ENCODE results near the gene TMEM132C.

TMEM132C gene

GRCh38 chr12:128288357-128288756 is 21.4 kb downstream of the TMEM132C start:
- DNase-seq (ENCODE audit: low read depth in 2 of 2) = no peak

- no peak for DNase-seq (ENCODE audit: low read depth in 2 of 2)
These were observed 21.9 kb downstream of the TMEM132C start for GRCh38 chr12:128288896-128289295.

GRCh38 chr12:128290938-128291337 is 24.0 kb downstream of the TMEM132C start:
- DNase-seq (ENCODE audit: low read depth in 2 of 2) = no peak

- no peak for DNase-seq (ENCODE audit: low read depth in 2 of 2)
These were observed 31.2 kb downstream of the TMEM132C start for GRCh38 chr12:128298091-128298748.

- DNase-seq (ENCODE audit: low read depth in 2 of 2) = no peak
These were observed 38.4 kb downstream of the TMEM132C start for GRCh38 chr12:128305336-128305892.

GRCh38 chr12:128307791-128308190 is 40.8 kb downstream of the TMEM132C start:
- DNase-seq (ENCODE audit: low read depth in 2 of 2) = no peak

- no peak for DNase-seq (ENCODE audit: low read depth in 2 of 2)
These were observed 45.7 kb downstream of the TMEM132C start for GRCh38 chr12:128312661-128313060.

- DNase-seq (ENCODE audit: low read depth in 2 of 2) = no peak
These were observed 47.0 kb downstream of the TMEM132C start for GRCh38 chr12:128313931-128314330.

GRCh38 chr12:128314611-128315010 is 47.6 kb downstream of the TMEM132C start:
- no peak for DNase-seq (ENCODE audit: low read depth in 2 of 2)

GRCh38 chr12:128316078-128316477 is 49.1 kb downstream of the TMEM132C start:
- DNase-seq (ENCODE audit: low read depth in 2 of 2) = no peak

GRCh38 chr12:128316973-128317526 is 50.1 kb downstream of the TMEM132C start:
- DNase-seq (ENCODE audit: low read depth in 2 of 2) = no peak

- no peak for DNase-seq (ENCODE audit: low read depth in 2 of 2)
These were observed 51.4 kb downstream of the TMEM132C start for GRCh38 chr12:128318341-128318740.

GRCh38 chr12:128318946-128319345 is 52.0 kb downstream of the TMEM132C start:
- no peak for DNase-seq (ENCODE audit: low read depth in 2 of 2)

GRCh38 chr12:128322341-128322740 is 55.4 kb downstream of the TMEM132C start:
- DNase-seq (ENCODE audit: low read depth in 2 of 2) = no peak

- DNase-seq (ENCODE audit: low read depth in 2 of 2) = no peak
These were observed 56.4 kb downstream of the TMEM132C start for GRCh38 chr12:128323145-128323920.

- no peak for DNase-seq (ENCODE audit: low read depth in 2 of 2)
These were observed 58.7 kb downstream of the TMEM132C start for GRCh38 chr12:128325646-128326045.

- no peak for DNase-seq (ENCODE audit: low read depth in 2 of 2)
These were observed 59.4 kb downstream of the TMEM132C start for GRCh38 chr12:128326406-128326805.

- DNase-seq (ENCODE audit: low read depth in 2 of 2) = no peak
These were observed 62.0 kb downstream of the TMEM132C start for GRCh38 chr12:128328961-128329360.

- no peak for DNase-seq (ENCODE audit: low read depth in 2 of 2)
These were observed 69.5 kb downstream of the TMEM132C start for GRCh38 chr12:128336204-128337070.

- DNase-seq (ENCODE audit: low read depth in 2 of 2) = no peak
These were observed 70.0 kb downstream of the TMEM132C start for GRCh38 chr12:128337071-128337345.

GRCh38 chr12:128337431-128338170 is 70.6 kb downstream of the TMEM132C start:
- DNase-seq (ENCODE audit: low read depth in 2 of 2) = no peak

Measured in stimulated activated CD8-positive, alpha-beta memory T cell treated with anti-CD3 and anti-CD28 coated beads, Interleukin-15, amount 100 ng/mL, for 48 hours (primary cell).